Left renal cortex interstitium (tissue), 4 donors: ENCODE results near the gene COX5A. TPM values are rescaled to one million over a fixed set of nuclear protein-coding genes. Genes with fewer than 3 reads are reported as not detected.
"Not testable (repeated sequence)": the region's sequence is repeated elsewhere in the genome, so short reads cannot be mapped to it uniquely, and the experiment has no call there.

Experiments
- DNase-seq, 4 donors: peaks; one replicate each; pipeline ENCODE4 v3.0.0-alpha.2; 2013; ENCODE audit warnings: low read depth in 4 of 4, low spot score in 2 of 4, missing footprints in 1 of 4
- polyA plus RNA-seq, 4 donors: library from polyadenylated mRNA; unstranded; fragments of 120-200 nt; gene quantifications; one replicate each; pipeline ENCODE4 v1.2.1, GENCODE V29; 2013; ENCODE audit not compliant: insufficient read length in 4 of 4

Gene COX5A
- polyA plus RNA-seq, 4 donors, result 191 to 233 (median 208) TPM

DNA sequence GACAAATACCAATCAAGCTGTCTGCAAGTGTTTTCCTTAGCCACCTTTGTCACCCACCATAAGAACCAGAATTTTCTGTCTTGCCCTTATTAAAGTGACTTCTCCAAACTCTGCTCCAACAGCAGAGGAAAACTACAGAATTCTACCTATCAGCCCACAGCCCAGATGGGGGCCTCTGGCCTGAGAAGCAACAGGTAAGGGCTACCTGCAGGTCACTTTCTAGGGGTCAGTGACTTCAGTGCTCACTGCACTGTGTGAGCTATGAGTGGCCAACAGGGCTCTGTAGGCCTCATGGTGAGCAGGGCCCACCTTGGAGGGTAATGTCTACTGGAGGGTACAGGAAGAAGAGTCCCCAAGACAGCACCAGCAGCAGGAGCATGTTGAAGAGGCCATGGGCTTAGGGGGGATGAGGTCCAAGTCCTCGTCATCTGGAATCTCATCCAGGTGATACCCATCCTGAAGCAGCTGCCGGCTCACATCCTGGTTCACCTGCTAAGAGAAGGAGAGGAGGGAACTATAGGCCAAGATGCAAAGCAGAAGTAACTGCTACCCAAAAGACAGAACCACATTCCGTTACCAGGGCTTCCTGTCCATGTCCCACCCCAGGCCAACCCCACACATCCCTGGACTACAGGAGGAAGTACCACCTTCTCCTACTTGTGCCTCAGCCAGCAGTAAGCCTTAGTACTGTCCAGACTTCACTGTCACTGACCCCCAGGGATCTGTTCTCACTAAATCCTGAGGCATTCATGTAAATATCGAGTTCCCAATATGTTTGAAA lies 35.4 kb downstream of the COX5A start:
- DNase-seq, result no peak

DNA sequence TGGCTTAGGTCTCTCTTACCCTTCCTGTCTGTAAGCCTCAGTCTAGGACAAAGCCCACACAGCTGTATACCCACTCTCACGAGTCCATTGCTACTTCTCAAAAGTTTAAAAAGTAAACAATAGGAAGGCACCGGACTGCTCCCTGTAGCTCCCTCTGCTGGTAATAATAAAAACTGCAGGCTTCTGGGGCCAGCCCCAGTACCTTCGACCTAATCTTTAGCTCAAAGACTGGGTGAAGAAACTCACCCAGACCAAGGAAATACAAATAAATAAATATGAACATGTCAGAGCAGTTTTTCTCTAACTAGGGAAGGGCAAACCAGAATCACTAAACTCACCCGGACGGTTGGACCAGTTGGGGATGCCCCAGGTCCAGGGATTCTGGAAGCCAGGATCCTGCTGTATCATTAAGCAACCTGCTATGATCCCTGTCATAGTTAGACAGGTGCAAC lies 36.2 kb downstream of the COX5A start:
- DNase-seq, result peak in 2 of 4 donors; percentile 26 to 39

DNA sequence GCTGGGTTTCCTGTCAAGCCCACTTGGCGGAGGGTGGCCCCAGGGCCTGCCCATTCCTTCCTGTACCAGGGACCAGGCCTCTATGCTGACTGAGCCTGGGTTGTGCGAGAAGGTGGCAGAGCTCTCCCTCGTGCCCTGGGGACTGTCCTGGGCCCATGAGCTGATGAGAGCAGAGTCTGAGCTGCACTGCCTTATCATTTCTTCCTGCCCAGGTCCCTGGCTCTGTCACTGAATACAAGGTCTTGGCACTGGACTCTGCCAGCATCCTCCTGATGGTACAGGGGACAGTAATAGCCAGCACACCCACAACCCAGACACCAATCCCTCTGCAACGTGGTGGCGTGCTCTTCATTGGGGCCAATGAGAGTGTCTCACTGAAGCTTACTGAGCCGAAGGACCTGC lies 40.6 kb downstream of the COX5A start:
- no peak for DNase-seq

DNA sequence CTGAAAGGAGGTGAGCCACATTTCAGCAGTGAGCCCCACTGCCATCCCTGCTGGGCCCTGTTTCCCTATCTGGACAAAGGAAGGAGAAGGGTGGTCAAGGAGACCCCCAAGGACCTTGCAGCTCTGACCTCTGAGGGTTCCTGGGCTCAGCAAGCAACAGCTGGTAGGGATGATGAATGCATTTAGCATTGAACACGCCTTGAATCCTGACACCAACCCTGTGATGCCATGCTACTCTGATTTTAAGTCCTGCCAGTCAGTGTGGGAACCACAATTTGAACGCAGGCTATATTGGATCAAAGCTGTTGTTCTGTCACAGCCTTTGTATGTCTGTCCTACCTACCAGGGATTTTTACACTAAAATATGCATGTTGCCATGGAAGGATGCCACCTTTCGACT lies 41.6 kb downstream of the COX5A start:
- DNase-seq, result no peak

DNA sequence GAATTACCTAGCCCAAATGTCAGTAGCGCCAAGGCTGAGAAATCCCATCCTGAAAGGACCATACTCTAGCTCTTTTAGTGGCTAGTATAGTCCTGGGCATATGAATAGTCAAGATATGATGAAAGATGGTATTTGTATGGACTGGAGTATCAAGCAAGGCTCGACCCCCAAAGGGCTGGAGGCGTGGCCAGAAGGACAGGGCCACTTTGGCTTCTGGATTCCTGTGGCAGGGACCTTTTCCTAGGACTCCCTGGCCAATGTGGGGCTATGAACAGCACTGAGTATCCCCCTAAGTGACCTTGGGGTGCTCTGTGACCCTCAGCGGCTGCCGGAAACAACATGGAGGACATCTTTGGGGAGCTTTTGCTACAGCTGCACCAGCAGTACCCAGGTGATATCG lies 42.0 kb downstream of the COX5A start:
- no peak for DNase-seq

DNA sequence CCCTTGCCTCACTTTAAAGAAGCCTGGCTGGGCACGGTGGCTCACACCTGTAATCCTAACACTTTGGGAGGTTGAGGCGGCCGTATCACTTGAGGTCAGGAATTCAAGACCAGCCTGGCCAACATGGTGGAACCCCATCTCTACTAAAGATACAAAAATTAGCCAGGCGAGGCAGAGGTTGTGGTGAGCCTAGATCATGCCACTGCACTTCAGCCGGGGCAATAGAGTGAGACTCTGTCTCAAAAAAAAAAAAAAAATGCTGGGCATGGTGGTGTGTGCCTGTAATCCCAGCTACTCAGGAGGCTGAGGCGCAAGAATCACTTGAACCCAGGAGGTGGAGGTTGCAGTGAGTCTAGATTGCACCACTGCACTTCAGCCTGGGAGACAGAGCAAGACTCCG lies 43.5 kb downstream of the COX5A start:
- DNase-seq, result not testable (repeated sequence)

DNA sequence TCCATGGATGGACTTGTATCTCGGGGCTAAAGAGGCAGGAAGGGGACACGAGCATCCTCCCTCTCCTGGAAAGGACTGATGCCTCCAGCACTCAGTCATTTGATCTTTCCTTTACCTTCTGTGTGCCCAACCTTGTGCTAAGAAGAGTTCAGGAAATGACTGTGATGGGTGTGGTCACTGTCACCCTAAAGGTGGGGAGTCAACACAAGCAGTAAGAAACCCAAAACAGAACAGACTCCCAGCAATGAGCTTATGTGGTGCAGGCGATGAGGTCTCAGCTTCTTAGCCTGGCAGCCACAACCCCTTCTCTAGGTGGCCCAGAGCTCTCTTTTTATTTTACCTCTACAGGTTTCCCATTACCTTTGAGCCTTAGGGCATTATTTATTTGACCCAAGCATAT lies 44.2 kb downstream of the COX5A start:
- DNase-seq, result no peak

DNA sequence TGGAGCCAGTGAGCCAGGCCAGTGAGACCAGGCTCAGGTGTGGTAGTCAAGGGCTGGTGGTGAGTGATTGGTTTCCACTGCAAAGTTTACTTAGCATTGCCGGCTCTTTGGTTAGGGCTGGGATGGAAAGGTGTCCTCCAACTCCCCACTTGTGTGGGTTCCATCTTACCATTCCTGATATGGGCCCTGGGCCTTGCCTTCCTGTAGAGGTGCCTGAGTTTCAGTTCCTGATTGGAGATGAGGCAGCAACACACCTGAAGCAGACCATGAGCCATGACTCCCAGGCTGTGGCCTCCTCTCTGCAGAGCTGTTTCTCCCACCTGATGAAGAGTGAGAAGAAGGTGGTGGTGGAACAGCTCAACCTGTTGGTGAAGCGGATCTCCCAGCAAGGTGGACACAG lies 44.9 kb downstream of the COX5A start:
- DNase-seq, result no peak

DNA sequence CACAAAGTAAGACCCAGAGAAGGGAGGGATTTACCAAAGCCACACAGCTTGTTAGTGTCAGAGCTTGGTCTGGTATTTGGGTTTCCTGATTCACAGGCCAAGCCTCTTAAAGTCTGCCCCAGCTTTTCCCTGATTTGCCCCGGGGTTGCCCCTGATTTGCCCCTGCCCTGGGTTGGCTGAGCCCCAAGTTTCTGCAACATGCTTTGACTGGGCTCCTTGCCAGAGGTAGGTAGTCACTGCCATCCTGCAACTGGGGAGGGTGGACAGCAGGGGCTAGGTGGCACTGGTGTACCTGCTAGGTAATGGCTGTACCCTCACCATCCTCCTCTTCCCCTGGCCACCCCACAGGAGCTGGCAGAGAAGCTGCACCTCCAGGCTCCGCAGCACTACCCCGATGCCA lies 45.6 kb downstream of the COX5A start:
- DNase-seq, result no peak

DNA sequence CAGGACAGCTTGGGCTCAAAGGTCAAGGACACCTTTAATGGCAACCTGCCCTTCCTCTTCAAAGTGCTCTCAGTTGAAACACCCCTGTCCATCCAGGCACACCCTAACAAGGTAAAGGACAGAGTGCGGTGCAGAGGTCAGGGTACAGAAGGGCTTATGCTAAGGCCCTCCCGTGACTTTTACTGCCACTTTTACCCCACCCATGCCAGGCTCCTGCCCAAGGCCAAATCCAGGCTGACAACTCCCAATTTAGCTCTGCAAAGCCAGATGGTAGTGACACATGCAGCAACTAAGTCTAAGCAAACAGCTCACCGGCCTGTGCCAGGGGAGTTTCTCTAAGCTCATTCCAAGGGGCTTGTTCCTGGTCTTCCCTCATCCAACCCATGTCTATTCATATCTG lies 46.4 kb downstream of the COX5A start:
- DNase-seq, result no peak

DNA sequence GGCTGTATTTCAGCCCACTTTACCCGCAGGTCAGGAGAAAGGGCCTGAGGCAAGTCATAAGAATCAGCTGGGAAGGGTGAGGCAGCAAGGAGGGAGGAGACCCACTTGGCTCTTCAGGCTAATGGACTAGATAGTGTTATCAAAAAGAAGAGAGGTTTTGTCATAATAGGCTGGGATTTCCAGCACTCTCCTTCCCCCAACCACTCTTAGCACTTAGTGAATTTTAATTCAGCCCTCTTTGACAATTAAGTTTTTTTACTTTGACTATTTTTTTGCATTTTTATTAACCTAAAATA lies 47.3 kb downstream of the COX5A start:
- no peak for DNase-seq

DNA sequence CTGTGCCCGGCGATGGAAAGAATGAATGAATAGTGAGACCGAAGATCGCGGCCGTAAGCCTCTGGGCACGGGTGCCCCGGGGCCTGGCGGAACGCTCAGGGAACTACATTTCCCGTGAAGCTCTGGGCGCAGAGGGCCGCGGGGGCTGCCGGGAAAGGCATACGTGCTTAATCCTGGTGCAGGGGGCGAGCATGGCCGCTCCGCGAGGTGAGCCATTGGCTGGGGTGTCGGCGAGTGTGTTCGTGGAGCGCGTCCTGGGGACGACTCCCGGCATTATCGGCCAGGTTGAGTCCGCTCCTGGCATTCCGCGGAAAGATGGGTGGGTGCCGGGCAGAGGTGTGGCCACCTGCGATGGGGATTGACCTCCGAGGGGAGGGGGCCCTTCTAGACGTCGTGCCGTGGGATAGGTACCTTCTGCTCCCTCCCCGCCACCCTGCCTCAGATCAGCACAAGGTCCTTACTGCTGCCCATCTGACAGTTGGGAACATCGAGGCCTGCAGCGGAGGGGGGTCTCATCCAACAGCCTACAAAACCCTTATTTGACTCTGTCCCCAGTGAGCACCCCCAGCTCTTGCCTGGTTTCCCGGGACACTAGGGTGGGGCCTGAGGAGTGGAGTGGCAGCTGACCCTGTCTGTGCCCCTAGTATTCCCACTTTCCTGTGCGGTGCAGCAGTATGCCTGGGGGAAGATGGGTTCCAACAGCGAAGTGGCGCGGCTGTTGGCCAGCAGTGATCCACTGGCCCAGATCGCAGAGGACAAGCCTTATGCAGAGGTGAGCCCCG lies 47.8 kb downstream of the COX5A start, which contains the start of gene MPI:
TSS of gene MPI (plus strand) at position 160 of the 782 bp plus-strand sequence. CDS start at position 192, 32 bp downstream.
- peak in 2 of 4 donors; percentile 71 to 82 for DNase-seq

DNA sequence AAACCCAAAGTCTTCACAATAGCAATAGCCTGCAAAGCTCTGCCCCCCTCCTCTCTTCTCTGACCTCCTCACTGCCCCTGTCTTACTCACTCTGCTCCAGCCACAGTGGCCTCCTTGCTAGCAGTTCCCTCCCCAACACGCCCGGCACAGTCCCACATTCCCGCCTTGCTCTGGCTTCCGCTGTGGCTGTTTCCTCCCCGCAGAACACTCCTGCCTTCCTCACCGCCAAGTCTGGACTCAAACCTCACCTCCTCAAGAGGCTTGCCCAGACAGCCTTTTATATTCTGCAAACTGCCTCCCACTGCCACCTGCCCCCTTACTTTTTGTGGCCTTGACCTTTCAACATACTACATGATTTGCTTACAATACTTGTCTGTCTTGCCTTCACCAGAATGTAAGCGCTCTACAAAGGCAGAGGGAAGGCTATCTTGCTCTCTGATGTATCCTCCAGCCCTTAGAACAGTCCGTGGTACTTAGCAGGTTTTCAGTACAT lies 48.4 kb downstream of the COX5A start:
- DNase-seq, result peak in 2 of 4 donors; percentile 58 to 73

DNA sequence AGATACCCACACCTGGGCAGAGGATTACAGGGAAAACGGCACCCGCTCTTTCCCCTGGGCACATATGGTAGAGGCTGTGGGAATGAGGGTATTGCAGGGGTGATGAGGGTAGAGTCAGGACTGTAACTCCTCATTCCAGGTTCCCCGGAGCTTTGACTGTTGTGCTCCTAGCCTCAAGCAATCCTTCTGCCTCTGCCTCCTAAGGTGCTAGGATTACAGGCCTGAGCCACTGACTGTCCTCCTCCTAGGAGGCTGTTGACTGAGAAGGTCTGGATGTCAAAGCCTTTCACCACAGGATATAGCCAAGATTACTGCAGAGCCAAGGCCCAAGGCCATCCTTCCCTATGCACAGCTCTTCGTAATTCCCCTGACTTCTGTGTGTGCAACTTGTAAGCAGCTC lies 49.2 kb downstream of the COX5A start:
- no peak for DNase-seq

DNA sequence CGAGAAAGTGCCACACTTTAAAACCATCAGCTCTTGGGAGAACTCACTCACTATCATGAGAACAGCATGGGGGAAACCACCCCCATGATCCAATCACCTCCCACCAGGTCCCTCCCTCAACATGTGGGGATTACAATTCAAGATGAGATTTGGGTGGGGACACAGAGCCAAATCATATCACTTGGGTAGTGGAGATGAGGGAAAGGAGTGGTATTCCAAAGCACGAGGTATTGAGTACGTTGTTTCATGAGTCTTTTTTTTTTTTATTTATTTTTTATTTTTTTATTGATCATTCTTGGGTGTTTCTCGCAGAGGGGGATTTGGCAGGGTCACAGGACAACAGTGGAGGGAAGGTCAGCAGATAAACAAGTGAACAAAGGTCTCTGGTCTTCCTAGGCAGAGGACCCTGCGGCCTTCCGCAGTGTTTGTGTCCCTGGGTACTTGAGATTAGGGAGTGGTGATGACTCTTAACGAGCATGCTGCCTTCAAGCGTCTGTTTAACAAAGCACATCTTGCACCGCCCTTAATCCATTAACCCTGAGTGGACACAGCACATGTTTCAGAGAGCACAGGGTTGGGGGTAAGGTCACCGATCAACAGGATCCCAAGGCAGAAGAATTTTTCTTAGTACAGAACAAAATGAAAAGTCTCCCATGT lies 50.2 kb downstream of the COX5A start:
- not testable (repeated sequence) for DNase-seq

DNA sequence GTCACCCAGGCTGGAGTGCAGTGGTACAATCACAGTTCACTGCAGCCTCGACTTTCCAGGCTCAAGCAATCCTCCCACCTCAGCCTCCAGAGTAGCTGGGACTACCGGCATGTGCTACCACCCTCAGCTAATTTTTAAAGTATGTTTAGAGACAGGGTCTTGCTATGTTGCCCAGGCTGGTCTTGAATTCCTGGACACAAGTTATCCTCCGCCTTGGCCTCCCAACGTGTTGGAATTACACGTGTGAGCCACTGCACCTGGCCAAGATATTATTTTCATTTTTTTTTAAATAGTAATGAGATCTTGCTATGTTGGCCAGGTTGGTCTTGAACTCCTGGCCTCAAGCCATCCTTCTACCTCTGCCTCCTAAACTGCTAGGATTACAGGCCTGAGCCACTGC lies 52.4 kb downstream of the COX5A start:
- DNase-seq, result no peak

DNA sequence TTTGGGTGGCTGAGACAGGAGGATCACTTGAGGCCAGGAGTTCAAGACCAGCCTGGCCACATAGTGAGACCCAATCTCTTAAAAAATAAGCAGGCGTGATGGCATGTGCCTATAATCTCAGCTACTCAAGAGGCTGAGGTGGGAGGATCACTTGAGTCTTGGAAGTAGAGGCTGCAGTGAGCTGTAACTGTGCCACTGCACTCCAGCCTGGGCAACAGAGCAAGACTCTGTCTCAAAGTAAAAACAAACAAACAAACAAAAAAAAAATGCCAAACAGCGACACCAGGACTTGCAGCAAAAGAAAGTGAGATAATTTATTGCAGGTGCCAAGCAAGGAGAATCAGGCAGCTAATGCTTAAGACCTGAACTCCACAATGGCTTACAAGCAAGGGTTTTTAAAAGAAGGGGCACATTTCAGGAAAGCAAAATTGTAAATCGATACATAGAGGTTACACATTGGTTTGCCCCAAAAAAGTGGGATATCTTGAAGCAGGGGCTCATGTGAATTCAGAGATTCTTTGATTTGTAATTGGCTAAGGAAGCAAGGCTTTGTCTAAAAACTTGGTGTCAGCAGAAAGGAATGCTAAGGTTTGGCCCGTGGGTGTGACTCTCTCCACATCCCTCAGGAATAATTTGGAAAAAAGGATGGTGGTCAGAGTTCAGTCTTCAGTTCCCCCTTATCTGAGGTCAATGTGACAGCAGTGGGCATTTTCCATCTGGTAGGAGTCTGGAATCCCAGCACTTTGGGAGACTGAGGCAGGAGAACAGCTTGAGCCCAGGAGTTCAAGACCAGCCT lies 53.2 kb downstream of the COX5A start:
- no peak for DNase-seq

DNA sequence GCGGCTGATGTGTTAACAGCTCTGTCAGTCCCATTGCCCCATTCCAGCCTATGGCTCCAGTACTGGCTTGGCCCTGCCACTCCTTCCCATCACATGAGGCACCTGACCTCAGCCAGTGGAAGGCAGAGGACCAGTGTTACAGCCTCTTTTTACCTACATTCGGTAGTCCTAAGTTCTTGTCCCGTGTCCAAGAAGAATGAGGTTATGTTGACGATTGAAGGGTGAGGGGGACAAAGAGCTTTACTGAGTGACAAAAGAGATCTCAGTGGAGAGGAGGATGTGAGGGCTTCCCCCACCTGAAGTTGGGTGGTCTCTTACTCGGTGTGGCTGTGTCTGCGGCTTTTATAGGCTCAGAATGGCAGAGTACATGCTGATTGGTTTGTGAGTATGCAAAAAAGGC lies 55.3 kb downstream of the COX5A start:
- DNase-seq, result no peak

DNA sequence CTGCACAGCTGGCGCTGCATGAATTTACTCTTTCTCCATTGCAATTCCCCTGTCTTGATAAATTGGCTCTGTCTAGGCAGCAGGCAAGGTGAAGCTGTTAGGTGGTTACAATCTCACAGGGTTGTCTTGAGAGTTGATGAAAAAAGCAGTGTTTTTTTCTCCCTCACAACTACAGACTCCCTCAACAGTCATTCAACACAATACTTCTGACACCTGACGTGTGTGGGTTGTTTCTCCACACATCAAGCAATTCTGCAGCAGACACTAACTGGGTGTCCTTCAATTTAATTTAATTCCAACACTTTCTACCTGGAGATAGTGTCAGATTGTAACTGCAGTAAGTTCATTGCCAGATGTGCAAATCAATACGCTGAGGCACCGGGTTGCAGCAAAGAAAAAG lies 59.6 kb downstream of the COX5A start:
- no peak for DNase-seq

DNA sequence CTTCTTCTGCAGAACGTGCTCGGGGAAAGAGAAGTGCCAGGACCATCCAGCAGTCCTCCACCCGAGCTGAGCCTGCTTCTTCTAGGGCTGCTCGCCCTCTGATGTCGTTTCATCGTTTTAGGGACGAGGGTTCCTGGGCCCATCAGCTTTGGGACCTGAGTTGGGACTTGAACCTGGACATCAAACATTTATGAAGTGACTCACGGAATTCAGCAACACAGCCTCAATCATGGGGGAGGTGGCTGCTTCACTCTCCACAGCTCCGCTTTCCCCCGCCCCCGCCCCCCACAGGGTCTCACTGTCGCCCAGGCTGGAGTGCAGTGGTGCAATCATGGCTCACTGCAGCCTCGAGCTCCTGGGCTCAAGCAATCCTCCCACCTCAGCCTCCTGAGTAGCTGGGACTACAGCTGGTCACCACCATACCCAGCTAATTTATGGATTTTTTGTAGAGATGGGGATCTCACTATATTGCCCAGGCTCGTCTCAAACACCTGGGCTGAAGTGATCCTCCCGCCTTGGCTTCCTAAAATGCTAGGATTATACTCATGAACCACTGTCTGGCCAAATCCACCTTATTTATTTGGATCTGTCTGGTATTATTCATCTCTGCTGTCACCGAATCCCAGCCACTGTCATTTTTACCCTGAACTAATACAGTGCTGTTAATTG lies 64.0 kb downstream of the COX5A start:
- no peak for DNase-seq
